ENCODE data around the gene OSCAR. TPM values are rescaled to one million over a fixed set of nuclear protein-coding genes. Genes with fewer than 3 reads are reported as not detected.
A peak's percentile ranks its signal among the peaks of the same experiment; 100 is the strongest.
"Not testable (repeated sequence)": the region's sequence is repeated elsewhere in the genome, so short reads cannot be mapped to it uniquely, and the experiment has no call there.

The OSCAR gene
- total RNA-seq, 2 donors from 2014 or later, result 1.1 to 2.3 TPM

DNA sequence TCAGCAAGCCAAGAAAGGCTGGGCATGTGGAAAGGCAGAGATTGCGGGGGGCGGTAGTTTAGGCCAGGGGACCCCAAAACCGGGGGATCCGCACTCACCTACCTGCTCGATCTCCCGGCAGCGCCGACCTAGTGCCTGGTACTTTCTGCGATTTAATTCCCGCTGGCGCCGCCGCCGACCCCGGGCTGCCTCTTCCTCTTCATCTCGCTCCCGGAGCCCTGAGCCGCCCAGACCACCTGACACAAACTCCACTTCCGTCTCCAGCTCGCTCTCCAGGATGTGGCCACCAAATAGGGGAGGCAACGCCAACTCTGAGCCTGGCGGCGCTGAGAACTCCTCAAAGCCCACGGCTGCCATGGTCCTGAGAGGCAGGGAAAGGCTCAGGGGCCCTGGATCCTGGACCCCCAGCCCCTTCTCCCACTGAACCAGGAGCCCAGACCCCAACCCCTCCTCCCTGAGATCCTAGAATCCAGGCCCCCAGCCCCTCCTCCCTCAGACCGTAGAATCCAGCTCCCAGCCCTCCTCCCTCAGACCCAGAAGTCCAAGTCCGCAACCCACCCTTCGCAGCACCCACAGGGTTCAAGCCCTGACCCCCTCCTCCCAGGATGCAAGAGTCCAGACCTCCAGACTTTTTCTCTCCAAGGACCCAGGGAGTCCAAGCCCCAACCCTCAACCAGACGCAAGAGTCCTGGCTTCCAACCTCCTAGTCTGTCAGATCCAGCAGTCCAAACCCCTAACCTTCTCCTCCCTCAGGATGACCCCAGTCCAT, 13.9 kb upstream of the OSCAR start:
- DNase-seq (peak; percentile 50 to 57), ATAC-seq (replicated peaks in 1 of 2) (peak; percentile 24 to 48)
- H3K27me3 Mint-ChIP-seq (ENCODE audit: low read depth), result no peaks in the 10 kb centered on the region
- H3K9me3 Mint-ChIP-seq, result no peaks in the 10 kb centered on the region
- peaks cover 41% of the 10 kb centered on the region for H3K4me1 Mint-ChIP-seq (ENCODE audit: low read depth)
- H3K4me3 Mint-ChIP-seq, result peak overlapping the region; percentile 85 to 97
- peaks cover 6 to 11% of the 10 kb centered on the region in 2 donors for H3K36me3 Mint-ChIP-seq (ENCODE audit: insufficient read depth in 2 of 2)
- peak overlapping the region; percentile 81 for H3K27ac Mint-ChIP-seq

DNA sequence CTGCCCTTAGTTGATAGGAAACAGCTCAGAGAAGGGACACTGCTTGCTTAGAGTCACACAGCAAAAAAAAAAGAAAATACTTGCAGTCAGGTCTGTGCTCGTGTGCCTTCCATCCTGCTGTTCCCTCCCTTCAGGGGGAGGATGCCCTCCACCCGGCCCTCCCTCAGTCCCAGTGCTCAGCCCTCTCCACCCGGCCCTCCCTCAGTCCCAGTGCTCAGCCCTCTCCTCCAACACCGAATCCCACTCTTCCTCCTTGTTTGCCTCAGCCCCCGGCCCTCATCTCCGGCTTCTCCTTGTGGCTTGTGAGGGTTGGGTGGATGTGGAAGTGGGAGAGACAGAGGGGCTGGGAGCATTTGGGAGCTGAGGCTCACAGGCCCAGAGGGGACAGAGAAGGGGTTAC, 9.0 kb upstream of the OSCAR start:
- no peaks in the 10 kb centered on the region for H3K9me3 Mint-ChIP-seq
- H3K27ac Mint-ChIP-seq, result no peak overlapping the region
- no peak for DNase-seq
- ATAC-seq (replicated peaks in 1 of 2), result no peak
- no peak overlapping the region for H3K4me3 Mint-ChIP-seq
- peaks cover 44% of the 10 kb centered on the region for H3K4me1 Mint-ChIP-seq (ENCODE audit: low read depth)
- H3K36me3 Mint-ChIP-seq (ENCODE audit: insufficient read depth in 2 of 2), result peaks cover 7 to 16% of the 10 kb centered on the region in 2 donors
- no peaks in the 10 kb centered on the region for H3K27me3 Mint-ChIP-seq (ENCODE audit: low read depth)

DNA sequence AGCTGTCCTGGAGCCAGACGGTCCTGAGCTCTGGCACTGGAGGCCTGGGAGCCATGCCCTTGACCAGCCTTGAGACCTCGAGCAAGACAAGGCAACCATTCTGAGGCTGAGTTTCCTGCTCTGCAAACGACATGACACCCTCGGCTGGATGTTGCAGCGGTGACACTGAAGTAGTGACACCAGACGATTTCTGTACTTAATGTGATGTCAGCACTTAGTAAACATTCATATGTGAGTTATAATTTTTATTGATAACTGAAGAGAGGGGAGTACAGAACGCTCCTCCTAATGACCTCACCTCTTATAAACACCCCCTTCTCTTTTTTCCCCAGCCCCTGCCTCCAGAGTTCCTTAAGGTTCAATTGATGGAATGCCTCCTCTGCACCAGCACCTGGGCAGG, 7.9 kb upstream of the OSCAR start:
- H3K4me3 Mint-ChIP-seq, result no peak overlapping the region
- no peak overlapping the region for H3K27ac Mint-ChIP-seq
- ATAC-seq (replicated peaks in 1 of 2) (no peak), DNase-seq (no peak)
- H3K36me3 Mint-ChIP-seq (ENCODE audit: insufficient read depth in 2 of 2), result peaks cover 5 to 15% of the 10 kb centered on the region in 2 donors
- H3K4me1 Mint-ChIP-seq (ENCODE audit: low read depth), result peaks cover 42% of the 10 kb centered on the region
- no peaks in the 10 kb centered on the region for H3K9me3 Mint-ChIP-seq
- no peaks in the 10 kb centered on the region for H3K27me3 Mint-ChIP-seq (ENCODE audit: low read depth)

DNA sequence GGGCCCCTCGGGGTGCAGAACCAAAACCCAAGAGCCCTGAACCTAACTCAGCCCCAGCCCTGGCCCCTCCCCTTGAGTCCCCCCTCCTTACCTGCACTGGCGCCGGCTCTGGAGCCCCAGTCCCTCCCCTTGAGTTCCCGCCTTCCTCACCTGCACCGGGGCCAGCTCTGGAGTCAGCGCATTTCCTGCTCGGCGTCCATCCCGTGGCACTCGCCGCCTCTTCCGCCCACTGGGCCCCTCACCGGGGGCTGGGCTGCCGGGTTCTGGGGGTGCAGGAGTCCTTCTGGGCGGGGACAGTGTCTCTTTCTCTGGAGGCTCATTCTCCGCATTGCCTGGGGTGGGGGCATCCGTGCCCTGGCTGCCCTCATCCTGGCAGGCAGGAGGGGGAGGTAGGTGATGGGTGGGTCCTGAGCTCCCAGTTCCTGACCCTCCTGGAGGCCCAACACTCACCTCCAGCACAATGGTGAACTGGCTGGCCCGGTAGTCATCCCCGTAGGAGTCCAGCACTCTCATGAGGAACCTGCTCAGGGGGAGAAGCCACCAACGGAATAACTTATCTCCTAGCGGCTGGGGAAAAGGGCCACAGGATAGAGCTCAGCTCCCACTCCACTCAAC, 7.4 kb upstream of the OSCAR start:
- H3K27me3 Mint-ChIP-seq (ENCODE audit: low read depth), result no peaks in the 10 kb centered on the region
- H3K27ac Mint-ChIP-seq, result no peak overlapping the region
- H3K4me3 Mint-ChIP-seq, result no peak overlapping the region
- H3K9me3 Mint-ChIP-seq, result no peaks in the 10 kb centered on the region
- peaks cover 5 to 15% of the 10 kb centered on the region in 2 donors for H3K36me3 Mint-ChIP-seq (ENCODE audit: insufficient read depth in 2 of 2)
- ATAC-seq (replicated peaks in 1 of 2), result no peak
- peaks cover 42% of the 10 kb centered on the region for H3K4me1 Mint-ChIP-seq (ENCODE audit: low read depth)
- DNase-seq, result no peak

DNA sequence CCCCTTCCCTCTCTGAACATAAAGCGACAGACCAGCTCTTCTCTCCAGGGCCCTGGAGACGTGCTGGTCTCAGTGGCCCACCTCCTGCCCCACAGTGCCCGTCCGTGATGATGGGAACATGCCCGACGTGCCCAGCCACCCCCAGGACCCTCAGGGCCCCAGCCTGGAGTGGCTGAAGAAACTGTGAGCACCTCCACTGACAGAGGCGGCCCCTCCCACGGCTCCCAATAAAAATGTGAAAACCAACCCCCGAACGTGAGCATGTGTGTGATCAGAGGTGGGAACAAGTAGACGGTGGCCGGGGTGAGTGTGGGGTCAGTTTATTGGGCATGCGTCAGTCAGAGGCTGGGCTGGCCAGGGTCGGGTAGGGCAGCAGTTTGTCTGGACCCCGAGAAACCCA, 6.1 kb upstream of the OSCAR start:
- Mint-ChIP-seq H3K27ac (no peak overlapping the region), H3K4me3 (no peak overlapping the region), H3K4me1 (ENCODE audit: low read depth) (peaks cover 47% of the 10 kb centered on the region), H3K9me3 (no peaks in the 10 kb centered on the region), H3K36me3 (ENCODE audit: insufficient read depth in 2 of 2) (peaks cover 6 to 12% of the 10 kb centered on the region in 2 donors), H3K27me3 (ENCODE audit: low read depth) (no peaks in the 10 kb centered on the region)
- DNase-seq (no peak), ATAC-seq (replicated peaks in 1 of 2) (no peak)

DNA sequence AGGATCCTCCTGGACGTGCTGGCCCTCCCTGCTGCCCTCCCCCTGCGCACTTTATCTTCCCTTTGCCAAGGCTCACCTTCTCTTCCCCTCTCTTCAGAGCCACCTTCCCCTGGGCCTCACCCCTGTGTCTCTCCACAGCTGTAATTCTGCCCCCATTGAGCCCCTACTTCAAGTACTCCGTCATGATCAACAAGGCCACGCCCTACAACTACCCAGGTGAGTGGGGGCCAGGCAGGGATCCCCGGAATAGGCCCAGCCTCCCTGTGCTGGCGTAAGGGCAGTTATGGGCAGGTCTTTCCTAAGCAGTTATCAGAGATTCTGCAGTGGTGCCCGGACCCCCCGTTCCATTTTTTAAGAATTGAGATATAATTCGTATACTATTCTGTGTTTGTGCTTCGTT, 5.2 kb upstream of the OSCAR start:
- DNase-seq, result no peak
- ATAC-seq (replicated peaks in 1 of 2), result no peak
- H3K4me3 Mint-ChIP-seq, result no peak overlapping the region
- peaks cover 53% of the 10 kb centered on the region for H3K4me1 Mint-ChIP-seq (ENCODE audit: low read depth)
- peak overlapping the region; percentile 44 for H3K27ac Mint-ChIP-seq
- no peaks in the 10 kb centered on the region for H3K9me3 Mint-ChIP-seq
- no peaks in the 10 kb centered on the region for H3K27me3 Mint-ChIP-seq (ENCODE audit: low read depth)
- peaks cover 6 to 12% of the 10 kb centered on the region in 2 donors for H3K36me3 Mint-ChIP-seq (ENCODE audit: insufficient read depth in 2 of 2)

DNA sequence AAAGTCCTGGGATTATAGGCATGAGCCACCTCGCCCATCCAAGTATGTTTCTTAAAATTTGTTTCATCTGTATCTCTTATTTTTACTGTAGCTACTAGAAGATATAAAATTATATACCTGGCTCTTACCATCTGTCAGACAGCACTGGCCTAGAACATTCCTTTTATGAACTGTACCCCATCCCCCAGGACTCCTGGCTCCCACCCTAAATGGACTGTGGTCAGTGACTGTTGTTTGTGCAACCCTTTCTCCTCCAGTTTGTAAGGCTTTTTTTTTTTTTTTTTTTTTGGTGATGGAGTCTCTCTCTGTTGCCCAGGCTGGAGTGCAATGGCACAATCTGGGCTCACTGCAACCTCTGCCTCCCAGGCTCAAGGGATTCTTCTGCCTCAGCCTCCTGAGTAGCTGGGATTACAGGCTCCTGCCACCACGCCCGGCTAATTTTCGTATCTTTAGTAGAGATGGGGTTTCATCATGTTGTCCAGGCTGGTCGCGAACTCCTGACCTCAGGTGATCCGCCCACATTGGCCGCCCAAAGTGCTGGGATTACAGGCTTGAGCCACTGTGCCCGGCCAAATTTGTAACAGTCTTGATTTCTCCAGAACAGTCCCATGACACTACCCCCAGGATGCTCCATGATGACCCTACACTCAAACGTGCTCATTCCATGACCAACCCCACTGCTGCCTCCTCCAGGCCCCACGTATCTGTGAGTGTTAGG, 4.6 kb upstream of the OSCAR start:
- Mint-ChIP-seq H3K36me3 (ENCODE audit: insufficient read depth in 2 of 2) (peaks cover 6 to 11% of the 10 kb centered on the region in 2 donors), H3K27ac (no peak overlapping the region), H3K27me3 (ENCODE audit: low read depth) (no peaks in the 10 kb centered on the region), H3K4me1 (ENCODE audit: low read depth) (peaks cover 53% of the 10 kb centered on the region), H3K9me3 (no peaks in the 10 kb centered on the region), H3K4me3 (peak overlapping the region in 1 of 2 donors; percentile 15)
- DNase-seq (no peak), ATAC-seq (replicated peaks in 1 of 2) (no peak)

DNA sequence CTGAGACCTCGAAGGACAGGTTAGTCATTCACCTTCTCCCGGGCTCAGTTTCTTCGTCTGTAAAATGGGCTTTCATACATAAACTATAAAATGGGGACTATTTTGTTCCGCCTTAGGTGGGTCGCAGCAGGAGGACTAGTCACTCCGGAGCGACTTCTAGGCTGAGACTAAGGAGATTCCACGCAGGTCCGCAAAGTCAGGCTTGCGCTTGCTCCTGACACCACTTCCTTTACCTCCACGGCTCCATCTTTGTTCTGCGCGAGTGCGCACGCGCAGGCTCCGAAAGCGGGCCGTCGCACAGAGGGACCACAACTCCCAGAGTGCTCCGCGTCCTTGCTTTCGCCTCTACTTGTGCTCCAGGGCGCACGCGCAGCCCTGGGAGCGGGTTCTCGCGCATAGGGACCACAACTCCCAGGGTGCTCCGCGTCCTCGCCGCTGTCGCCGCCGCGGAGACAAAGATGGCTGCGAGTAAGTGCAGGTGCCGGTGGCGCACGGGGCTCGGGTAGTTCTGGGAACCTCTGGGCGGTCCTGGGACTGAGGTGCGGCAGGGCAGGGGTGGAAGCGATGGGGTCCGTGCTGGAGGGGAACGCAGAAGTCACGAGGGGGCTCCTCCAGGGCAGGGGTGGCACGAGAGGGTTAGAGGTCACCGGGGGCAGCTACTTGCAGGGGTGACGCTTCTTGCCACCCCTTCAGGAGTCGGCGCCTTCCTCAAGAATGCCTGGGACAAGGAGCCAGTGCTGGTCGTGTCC, 2.0 kb upstream of the OSCAR start, which contains the start of gene NDUFA3:
Gene NDUFA3, plus strand, starts transcription at position 435 of the 749 bp plus-strand sequence. Its CDS starts 24 bp downstream, at position 459.
- peak within 1 kb of the TSS; percentile 82 for H3K27ac Mint-ChIP-seq
- DNase-seq, result peak; percentile 98
- no peaks in the 10 kb centered on the region for H3K9me3 Mint-ChIP-seq

DNA sequence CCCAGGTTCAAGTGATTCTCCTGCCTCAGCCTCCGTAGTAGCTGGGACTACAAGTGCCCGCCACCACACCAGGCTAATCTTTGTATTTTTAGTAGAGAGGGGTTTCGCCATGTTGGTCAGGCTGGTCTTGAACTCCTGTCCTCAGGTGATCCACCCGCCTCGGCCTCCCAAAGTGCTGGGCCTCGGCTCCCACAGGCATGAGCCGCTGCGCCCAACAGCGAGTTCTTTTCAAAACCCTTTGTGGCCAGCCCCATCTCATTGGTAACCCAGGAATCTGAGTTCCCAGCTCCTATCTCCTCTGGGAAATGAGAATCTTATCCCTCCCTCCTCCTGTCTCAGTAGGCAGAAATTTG, 724 bp downstream of the OSCAR start:
- H3K27me3 Mint-ChIP-seq (ENCODE audit: low read depth), result peaks cover 12% of the 10 kb centered on the region
- not testable (repeated sequence) for H3K4me3 Mint-ChIP-seq; H3K36me3 Mint-ChIP-seq (ENCODE audit: insufficient read depth in 2 of 2); DNase-seq; H3K9me3 Mint-ChIP-seq; ATAC-seq (replicated peaks in 1 of 2); H3K27ac Mint-ChIP-seq
- peaks cover 39% of the 10 kb centered on the region for H3K4me1 Mint-ChIP-seq (ENCODE audit: low read depth)

More for the DNA sequence above, 2.0 kb upstream of the OSCAR start, which contains the start of gene NDUFA3:
- Mint-ChIP-seq H3K4me3 (peak within 1 kb of the TSS; percentile 94 to 99), H3K36me3 (ENCODE audit: insufficient read depth in 2 of 2) (peaks cover 6 to 10% of the 10 kb centered on the region in 2 donors), H3K4me1 (ENCODE audit: low read depth) (peaks cover 51% of the 10 kb centered on the region), H3K27me3 (ENCODE audit: low read depth) (no peaks in the 10 kb centered on the region)
- ATAC-seq (replicated peaks in 1 of 2), result peak; percentile 99 to 100

DNA sequence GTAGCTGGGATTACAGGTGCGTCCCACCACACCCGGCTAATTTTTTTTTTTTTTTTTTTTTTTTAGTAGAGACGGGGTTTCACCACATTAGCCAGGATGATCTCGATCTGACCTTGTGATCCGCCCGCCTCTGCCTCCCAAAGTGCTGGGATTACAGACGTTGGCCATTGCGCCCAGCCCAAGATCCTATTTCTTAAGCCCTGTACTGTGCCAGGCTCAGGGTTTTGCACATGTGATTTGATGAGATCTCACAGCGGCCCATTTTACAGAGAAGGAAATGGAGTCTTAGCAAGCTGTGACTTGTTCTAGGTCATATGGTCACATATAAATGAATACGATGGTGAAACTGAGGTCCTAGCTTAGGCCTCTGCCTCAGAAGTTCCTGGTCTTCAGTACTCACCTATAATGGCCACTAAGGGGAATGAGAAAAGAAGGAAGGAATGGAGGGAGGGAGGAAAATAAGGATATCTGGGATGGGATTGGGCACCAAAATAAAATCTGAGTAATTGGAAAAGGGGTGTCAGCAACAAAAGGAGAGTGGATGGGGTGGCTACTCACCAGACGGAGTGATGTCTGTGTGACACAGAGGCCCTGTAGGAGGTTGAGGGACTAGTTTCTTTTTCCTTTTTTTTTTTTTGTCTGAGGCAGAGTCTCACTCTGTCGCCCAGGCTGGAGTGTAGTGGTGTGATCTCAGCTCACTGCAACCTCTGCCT, 1.3 kb downstream of the OSCAR start:
- Mint-ChIP-seq H3K4me3 (no peak overlapping the region), H3K36me3 (ENCODE audit: insufficient read depth in 2 of 2) (peaks cover 0 to 3% of the 10 kb centered on the region in 2 donors), H3K27ac (no peak overlapping the region), H3K9me3 (no peaks in the 10 kb centered on the region), H3K4me1 (ENCODE audit: low read depth) (peaks cover 34% of the 10 kb centered on the region), H3K27me3 (ENCODE audit: low read depth) (peaks cover 18% of the 10 kb centered on the region)
- DNase-seq, result no peak
- ATAC-seq (replicated peaks in 1 of 2), result no peak

DNA sequence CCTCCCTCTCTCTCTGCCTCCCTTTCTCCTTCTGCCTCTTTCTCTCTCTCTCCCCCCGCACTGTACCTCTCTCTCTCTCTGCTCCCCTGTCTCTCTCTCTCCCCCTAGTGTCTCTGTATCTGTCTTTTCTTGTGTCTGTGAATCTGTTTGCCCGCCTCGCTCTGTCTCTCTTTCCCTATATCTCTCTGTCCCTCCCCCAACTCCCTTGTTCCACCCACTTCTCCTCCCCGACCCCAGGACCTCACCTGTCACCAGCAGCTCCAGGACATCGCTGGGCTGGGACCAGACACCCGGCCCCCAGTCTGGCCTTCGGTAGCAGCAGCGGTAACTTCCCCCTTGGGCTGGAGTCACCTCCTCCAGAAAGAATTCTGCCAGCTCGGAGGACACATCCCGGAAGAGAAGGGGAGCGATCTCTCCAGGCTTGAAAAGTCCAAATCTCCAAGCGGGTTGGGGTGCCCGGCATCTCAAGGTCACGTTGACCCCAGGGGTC, 3.9 kb downstream of the OSCAR start:
- DNase-seq, result no peak
- peak; percentile 49 to 66 for ATAC-seq (replicated peaks in 1 of 2)
- peaks cover 17% of the 10 kb centered on the region for H3K4me1 Mint-ChIP-seq (ENCODE audit: low read depth)
- peak overlapping the region; percentile 72 to 85 for H3K4me3 Mint-ChIP-seq
- H3K36me3 Mint-ChIP-seq (ENCODE audit: insufficient read depth in 2 of 2), result peaks cover 0 to 4% of the 10 kb centered on the region in 2 donors
- H3K27ac Mint-ChIP-seq, result peak overlapping the region; percentile 6
- peaks cover 22% of the 10 kb centered on the region for H3K27me3 Mint-ChIP-seq (ENCODE audit: low read depth)
- no peaks in the 10 kb centered on the region for H3K9me3 Mint-ChIP-seq

Measured in activated T-cell treated with anti-CD3 and anti-CD28 coated beads, Interleukin-2, amount 50 U/mL, for 72 hours (primary cell).